Choroid plexus epithelial cell (primary cell): ENCODE measurements around the gene CLINT1.

Source experiments
- DNase-seq: peaks from one replicate; pipeline ENCODE4 v3.0.0-alpha.2; 2010; ENCODE audit warnings: low read depth
- H3K4me3 ChIP-seq: 2 replicates; pipeline ENCODE4 v1.5.1; 2011; ENCODE audit warnings: low read depth, mild to moderate bottlenecking, control low read depth, low read length, moderate library complexity
- TF ChIP-seq, protein P1 (sequence below): conservative IDR thresholded peaks from 2 replicates; pipeline ENCODE4 v1.5.1; 2011; ENCODE audit warnings: low read depth, mild to moderate bottlenecking, control low read depth, inconsistent platforms, low read length, moderate library complexity

CLINT1 gene

DNA sequence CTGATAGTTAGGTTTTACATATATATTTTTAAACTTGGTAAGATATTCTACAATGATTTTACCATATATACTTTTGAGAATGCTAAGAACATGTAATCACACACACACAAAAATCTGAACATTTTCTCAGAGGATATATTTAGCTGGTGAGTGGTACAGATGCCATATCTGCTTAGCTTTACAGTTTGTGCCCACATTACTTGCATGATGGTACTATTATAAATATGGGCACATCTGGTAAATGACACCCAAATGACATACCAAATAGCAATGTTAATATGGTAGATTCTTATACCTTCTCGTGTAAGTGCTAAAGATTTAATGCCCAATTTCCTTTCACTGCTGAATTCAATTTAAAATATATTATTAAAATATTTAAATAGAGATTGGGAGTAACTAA is 58.8 kb downstream of the CLINT1 start:
- TF ChIP-seq, protein P1, sequence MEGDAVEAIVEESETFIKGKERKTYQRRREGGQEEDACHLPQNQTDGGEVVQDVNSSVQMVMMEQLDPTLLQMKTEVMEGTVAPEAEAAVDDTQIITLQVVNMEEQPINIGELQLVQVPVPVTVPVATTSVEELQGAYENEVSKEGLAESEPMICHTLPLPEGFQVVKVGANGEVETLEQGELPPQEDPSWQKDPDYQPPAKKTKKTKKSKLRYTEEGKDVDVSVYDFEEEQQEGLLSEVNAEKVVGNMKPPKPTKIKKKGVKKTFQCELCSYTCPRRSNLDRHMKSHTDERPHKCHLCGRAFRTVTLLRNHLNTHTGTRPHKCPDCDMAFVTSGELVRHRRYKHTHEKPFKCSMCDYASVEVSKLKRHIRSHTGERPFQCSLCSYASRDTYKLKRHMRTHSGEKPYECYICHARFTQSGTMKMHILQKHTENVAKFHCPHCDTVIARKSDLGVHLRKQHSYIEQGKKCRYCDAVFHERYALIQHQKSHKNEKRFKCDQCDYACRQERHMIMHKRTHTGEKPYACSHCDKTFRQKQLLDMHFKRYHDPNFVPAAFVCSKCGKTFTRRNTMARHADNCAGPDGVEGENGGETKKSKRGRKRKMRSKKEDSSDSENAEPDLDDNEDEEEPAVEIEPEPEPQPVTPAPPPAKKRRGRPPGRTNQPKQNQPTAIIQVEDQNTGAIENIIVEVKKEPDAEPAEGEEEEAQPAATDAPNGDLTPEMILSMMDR, result no peak
- H3K4me3 ChIP-seq, result no peak overlapping the region
- DNase-seq, result no peak

- no peak overlapping the region for H3K4me3 ChIP-seq
- TF ChIP-seq, protein P1, result no peak
- DNase-seq, result no peak
These were observed 59.4 kb downstream of the CLINT1 start for GRCh38 chr5:157799578-157799977.

DNA sequence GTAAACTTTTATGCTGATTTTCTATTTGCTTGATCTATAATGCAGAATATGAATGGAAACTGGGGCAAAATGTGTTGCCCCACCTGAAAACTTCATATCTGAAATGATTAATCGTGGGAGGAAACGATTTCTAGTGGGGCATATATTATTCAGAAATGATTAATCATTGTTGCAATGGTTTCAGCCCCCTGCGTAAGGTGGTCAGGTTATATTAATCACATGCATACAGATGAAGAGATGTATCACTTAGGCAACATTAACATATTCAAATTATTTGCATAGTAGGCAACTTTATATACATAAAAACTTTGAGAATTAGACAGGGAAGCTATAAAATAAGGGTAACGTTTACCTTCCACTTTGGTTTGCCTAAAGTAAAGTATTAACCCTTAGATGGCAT is 65.6 kb downstream of the CLINT1 start:
- TF ChIP-seq, protein P1, result no peak
- no peak for DNase-seq
- H3K4me3 ChIP-seq, result no peak overlapping the region

DNA sequence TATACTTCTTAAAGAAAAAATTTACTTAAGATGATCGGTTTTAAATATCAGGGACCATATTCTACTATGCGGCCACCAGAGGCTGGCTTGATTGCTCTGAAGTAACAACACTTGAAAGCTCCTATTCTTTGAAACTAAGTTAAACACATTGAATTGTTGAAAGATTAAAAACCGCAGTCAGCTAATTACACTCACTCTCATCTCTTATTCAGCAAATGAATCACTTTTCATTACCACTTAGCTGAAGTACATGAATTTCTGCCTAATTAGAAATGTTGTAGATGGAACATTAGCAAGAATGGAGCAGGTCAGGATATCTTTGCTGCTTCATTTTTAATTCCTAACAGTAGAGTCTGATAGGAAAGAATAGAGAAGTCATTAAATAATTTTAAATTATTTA is 73.1 kb downstream of the CLINT1 start:
- DNase-seq, result no peak
- H3K4me3 ChIP-seq, result no peak overlapping the region

GRCh38 chr5:157779221-157779620 is 79.7 kb downstream of the CLINT1 start:
- TF ChIP-seq, protein P1, result no peak
- DNase-seq, result no peak

More for the DNA sequence above, 73.1 kb downstream of the CLINT1 start:
- TF ChIP-seq, protein P1, result no peak

GRCh38 chr5:157778121-157778805 is 80.7 kb downstream of the CLINT1 start:
- no peak overlapping the region for H3K4me3 ChIP-seq
- TF ChIP-seq, protein P1, result no peak
- peak; percentile 67 for DNase-seq

More at GRCh38 chr5:157779221-157779620, 79.7 kb downstream of the CLINT1 start:
- H3K4me3 ChIP-seq, result no peak overlapping the region

DNA sequence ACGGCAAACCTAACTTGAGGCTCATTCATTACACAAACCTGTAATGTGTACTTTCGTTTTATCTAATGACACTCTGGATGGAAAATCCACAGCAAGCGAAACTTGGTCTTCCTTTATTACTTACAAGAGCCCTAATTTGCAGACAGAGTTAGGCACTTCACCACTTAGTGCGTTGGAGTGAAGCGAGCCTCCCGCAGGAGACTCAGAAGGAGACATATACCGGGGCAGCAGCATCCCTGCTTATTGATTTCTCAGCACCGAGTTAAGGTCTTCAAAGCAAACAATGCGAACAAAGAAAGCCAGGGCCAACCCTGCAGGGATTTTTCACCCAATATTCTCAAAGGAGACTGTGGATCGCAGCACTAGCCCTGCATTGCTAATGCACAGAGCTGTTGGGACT is 86.8 kb downstream of the CLINT1 start:
- TF ChIP-seq, protein P1, result no peak
- H3K4me3 ChIP-seq, result no peak overlapping the region
- no peak for DNase-seq
